Measurements from ENCODE around the gene TBC1D25.

DNA sequence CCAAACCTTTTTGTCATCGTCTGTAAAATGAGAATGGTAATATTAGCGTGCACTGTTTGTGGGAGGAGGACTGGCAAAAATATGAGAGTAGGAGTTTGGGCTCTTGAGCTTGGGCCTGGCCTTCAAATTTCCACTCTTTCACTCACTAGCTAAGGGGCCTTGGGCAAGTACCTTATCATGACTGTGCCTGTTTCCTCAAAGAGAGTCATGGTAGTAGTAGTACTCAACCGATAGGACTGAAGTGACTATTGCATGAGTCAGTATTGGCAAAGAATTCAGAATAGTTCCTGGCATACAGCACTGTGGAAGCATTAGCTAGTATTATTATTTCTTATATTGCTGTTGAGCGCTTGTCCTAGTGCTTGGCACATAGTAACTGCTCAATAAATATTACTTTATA lies 18.8 kb downstream of the TBC1D25 start:
- TF ChIP-seq, protein P1, sequence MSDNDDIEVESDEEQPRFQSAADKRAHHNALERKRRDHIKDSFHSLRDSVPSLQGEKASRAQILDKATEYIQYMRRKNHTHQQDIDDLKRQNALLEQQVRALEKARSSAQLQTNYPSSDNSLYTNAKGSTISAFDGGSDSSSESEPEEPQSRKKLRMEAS (IDR thresholded peaks at IDR 0.05) = no peak
- no peak for TF ChIP-seq EP300 (IDR thresholded peaks at IDR 0.05; ENCODE audit: borderline replicate concordance)
- TF ChIP-seq, protein P2, sequence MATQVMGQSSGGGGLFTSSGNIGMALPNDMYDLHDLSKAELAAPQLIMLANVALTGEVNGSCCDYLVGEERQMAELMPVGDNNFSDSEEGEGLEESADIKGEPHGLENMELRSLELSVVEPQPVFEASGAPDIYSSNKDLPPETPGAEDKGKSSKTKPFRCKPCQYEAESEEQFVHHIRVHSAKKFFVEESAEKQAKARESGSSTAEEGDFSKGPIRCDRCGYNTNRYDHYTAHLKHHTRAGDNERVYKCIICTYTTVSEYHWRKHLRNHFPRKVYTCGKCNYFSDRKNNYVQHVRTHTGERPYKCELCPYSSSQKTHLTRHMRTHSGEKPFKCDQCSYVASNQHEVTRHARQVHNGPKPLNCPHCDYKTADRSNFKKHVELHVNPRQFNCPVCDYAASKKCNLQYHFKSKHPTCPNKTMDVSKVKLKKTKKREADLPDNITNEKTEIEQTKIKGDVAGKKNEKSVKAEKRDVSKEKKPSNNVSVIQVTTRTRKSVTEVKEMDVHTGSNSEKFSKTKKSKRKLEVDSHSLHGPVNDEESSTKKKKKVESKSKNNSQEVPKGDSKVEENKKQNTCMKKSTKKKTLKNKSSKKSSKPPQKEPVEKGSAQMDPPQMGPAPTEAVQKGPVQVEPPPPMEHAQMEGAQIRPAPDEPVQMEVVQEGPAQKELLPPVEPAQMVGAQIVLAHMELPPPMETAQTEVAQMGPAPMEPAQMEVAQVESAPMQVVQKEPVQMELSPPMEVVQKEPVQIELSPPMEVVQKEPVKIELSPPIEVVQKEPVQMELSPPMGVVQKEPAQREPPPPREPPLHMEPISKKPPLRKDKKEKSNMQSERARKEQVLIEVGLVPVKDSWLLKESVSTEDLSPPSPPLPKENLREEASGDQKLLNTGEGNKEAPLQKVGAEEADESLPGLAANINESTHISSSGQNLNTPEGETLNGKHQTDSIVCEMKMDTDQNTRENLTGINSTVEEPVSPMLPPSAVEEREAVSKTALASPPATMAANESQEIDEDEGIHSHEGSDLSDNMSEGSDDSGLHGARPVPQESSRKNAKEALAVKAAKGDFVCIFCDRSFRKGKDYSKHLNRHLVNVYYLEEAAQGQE (IDR thresholded peaks at IDR 0.05; ENCODE audit: low read depth) = no peak
- no peak for TF ChIP-seq TEAD4 (IDR thresholded peaks at IDR 0.05)
- no peak for TF ChIP-seq YY1 (IDR thresholded peaks at IDR 0.05; ENCODE audit: low read depth)
- no peak for TF ChIP-seq TAF1 (IDR thresholded peaks at IDR 0.05; ENCODE audit: low read depth)
